ENCODE measurements around the gene PLSCR4. TPM values are rescaled to one million over a fixed set of nuclear protein-coding genes. Genes with fewer than 3 reads are reported as not detected.

The PLSCR4 gene
- total and polyA plus RNA-seq, 2 of the 4 experiments (the other 2 are of a cell fraction), result 3.8 to 4.4 TPM

DNA sequence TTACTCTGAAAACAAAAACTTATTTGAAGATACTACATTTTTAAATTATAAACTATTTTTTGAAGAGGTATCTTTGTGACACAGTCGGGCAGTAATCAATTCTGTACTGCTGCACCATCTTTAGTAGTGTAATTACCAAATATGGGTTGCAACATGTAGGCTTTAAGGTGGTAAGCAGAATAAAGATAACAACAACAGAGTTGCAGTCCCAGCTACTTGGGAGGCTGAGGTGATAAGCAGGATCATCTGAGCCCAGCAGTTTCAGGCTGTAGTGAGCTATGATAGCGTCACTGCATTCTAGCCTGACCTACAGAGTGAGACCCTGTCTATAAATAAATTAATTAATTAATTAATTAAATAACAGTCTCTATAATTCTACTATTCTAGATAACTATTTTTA, 95.9 kb downstream of the PLSCR4 start:
- intact Hi-C loops (cut with micrococcal nuclease) (no loop called here), in situ Hi-C loops (cut with MboI; ENCODE audit: low sequenced_read_pairs) (no loop called here), dilution Hi-C loops (cut with HindIII; ENCODE audit: low sequenced_read_pairs, unreplicated experiment) (no loop called here)
- H3K27me3 ChIP-seq (ENCODE audit: control insufficient read depth, insufficient read depth, low read length), result no peaks in the 10 kb centered on the region
- H3K4me3 ChIP-seq (ENCODE audit: insufficient read depth, low read depth, low read length), result no peak overlapping the region
- H3K9me1 ChIP-seq (ENCODE audit: insufficient read depth, low read length), result peaks cover 7% of the 10 kb centered on the region
- TF ChIP-seq FOS (IDR thresholded peaks at IDR 0.05; ENCODE audit: low read depth, low read length), result no peak
- no peak for TF ChIP-seq SMC3 (IDR thresholded peaks at IDR 0.05; ENCODE audit: low read depth, low read length)
- no peak overlapping the region for H2BK20ac ChIP-seq (ENCODE audit: low read depth, low read length)
- no peak for ATAC-seq (ENCODE audit: low read depth)
- H4K8ac ChIP-seq (ENCODE audit: low read depth in 2 of 2, low read length in 2 of 2), result no peak overlapping the region
- no peaks in the 10 kb centered on the region for H3K9me3 ChIP-seq (ENCODE audit: control insufficient read depth, insufficient read depth, low read length)
- H2BK5ac ChIP-seq (ENCODE audit: low read depth, low read length, poor library complexity, severe bottlenecking), result no peak overlapping the region
- H4K20me1 ChIP-seq (ENCODE audit: insufficient read depth, low read length), result peaks cover 44% of the 10 kb centered on the region
- no peak overlapping the region for H2AFZ ChIP-seq (replicated peaks; ENCODE audit: low read length, poor library complexity)
- BruUV-seq (replicated peaks), result no TSS peak
- H4K91ac ChIP-seq (ENCODE audit: insufficient read depth, low read depth, low read length), result no peak overlapping the region
- no peak overlapping the region for H3K56ac ChIP-seq (ENCODE audit: extremely low read depth, insufficient read depth, low read length)
- CTCF ChIA-PET, result interaction anchor here (1.2 to 2.5 kb wide), 2 partner anchors 35 to 89 kb away, joined by 3 to 8 read pairs; no protein-coding TSS in a partner anchor
- H3K4me1 ChIP-seq (ENCODE audit: control insufficient read depth, insufficient read depth, low read length), result peaks cover 12% of the 10 kb centered on the region
- H3K18ac ChIP-seq (ENCODE audit: low read depth, low read length), result no peak overlapping the region
- H2BK15ac ChIP-seq (ENCODE audit: low read depth, low read length), result no peak overlapping the region
- H3K14ac ChIP-seq (replicated peaks; ENCODE audit: low read depth, low read length), result no peak overlapping the region
- H4K5ac ChIP-seq (ENCODE audit: low read depth, low read length), result no peak overlapping the region
- no peak overlapping the region for H2AK9ac ChIP-seq (replicated peaks; ENCODE audit: low read depth, low read length, poor library complexity)
- H2BK120ac ChIP-seq (ENCODE audit: low read depth, low read length), result no peak overlapping the region
- POLR2A ChIA-PET (ENCODE audit: unreplicated experiment), result no interaction called here
- no peak overlapping the region for H3K9ac ChIP-seq (ENCODE audit: low read depth, low read length)
- no peak for DNase-seq
- WGBS, 2 experiments (ENCODE audit: extremely low coverage in 2 of 2, insufficient read length in 1 of 2), result no CpG with 5 or more reads among the region's 2 CpGs
- no peak overlapping the region for H2AK5ac ChIP-seq (ENCODE audit: low read depth, low read length)
- H3K79me1 ChIP-seq (ENCODE audit: low read depth in 1 of 2, low read length in 2 of 2), result peaks cover 14 to 52% of the 10 kb centered on the region in 2 experiments; a peak in 2 of 4 replicates
- H3K4me2 ChIP-seq (ENCODE audit: low read depth, low read length), result no peak overlapping the region
- H3K27ac ChIP-seq (ENCODE audit: insufficient read depth, low read length), result no peak overlapping the region
- H3K4ac ChIP-seq (ENCODE audit: low read depth, low read length), result no peak overlapping the region
- no peak overlapping the region for H3K23ac ChIP-seq (ENCODE audit: low read depth, low read length)
- peaks cover 5% of the 10 kb centered on the region for H3K36me3 ChIP-seq (ENCODE audit: control insufficient read depth, insufficient read depth, low read length)
